Measurements from ENCODE around the gene CASTOR1.
A peak's percentile ranks its signal among the peaks of the same experiment; 100 is the strongest.
"Not testable (repeated sequence)": the region's sequence is repeated elsewhere in the genome, so short reads cannot be mapped to it uniquely, and the experiment has no call there.

CASTOR1 gene

DNA sequence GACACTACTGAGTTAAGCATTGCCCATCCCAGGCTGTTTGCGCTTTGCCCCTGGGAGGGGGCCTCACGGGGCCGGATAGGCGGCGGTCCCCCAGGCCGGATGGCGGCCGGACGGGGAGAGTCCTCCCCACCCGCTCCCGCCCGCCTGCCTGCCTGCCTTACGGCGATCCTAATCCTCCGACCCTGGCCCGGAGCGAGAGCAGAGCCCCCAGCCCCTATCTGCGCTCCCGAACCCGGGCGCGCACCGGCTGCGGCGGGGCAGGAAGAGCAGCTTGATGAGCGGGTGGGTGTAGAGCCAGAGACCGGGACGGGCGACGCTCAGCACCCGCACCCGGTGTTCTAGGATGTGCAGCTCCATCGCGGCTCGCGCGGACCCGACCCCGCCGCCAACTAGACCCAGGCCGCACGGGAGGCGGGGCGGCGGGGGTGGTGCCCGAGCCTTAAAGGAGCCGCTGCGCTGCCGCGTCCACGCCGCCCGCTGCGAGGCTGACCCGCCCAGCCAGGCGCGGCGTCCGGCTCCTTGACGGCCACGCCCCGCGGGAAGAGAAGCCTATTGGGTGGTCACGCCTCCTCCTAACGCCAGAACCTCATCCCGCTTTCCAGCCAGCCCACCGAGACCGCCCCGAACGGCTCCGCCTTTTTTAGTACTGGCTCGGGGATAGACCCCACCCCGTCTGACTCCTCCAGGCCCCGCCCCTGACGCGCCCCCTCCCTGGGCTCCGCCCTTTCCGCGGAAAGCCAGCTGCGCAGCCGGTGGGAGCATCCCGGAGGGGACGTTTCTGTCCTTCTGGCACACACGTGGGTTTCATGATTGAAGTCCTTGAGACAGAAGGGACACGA is at the start of gene CASTOR1:
CASTOR1 (minus strand) TSS at position 365 of the 839 bp plus-strand sequence; CDS start at position 357, 8 bp downstream.
- peak; percentile 96 for DNase-seq

DNA sequence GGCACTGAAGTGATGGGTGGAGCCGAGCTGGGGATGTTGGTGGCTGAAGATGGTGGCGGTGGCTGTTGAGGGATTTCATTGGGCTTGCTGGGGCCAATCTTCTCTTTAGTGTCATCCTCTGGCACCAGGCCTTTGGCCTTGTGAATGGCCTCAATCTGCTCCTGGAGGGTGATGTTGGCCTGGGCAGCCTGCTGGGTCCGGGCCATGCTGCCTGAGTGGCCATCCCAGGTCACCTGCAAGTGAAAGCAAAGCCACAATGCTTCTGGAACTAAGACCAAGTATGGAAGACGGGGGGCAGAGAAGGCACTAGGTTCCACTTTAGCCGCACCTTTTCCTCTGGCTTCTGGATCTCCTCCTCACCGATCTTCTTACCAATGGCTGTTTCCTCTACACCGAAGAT is 49.5 kb upstream of the CASTOR1 start:
- no peak for DNase-seq

DNA sequence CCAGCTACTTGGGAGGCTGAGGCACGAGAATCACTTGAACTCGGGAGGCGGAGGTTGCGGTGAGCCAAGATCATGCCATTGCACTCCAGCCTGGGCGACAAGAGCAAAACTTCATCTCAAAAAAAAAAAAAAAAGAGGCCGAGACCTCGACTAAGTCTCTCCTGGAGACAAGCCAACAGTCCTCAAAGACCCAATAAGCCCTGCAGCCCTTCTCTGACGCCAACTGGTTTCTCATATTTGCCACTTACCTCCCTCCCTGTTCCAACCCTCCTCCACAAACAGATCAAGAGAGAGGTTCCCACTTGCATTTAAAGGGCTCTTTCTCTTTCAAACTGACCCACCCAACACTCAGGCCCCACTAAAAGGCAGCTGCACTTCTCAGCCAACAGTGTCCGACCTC is 49.0 kb upstream of the CASTOR1 start:
- DNase-seq = not testable (repeated sequence)

DNA sequence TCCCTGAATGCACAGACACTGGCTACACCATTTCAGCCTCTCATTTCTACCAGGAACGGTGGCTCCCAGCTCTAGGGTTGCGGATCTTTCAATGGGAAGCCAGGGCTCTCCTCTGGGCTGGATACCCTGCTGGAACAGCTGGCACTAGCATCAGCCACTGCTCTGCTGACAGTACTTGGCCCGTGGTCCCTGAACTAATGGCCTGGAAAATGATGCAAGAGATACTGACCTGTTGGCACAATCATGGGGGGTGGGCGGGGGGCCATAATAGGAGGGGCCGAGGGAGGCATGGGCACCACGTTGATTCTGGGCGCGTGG is 48.1 kb upstream of the CASTOR1 start:
- DNase-seq = no peak

DNA sequence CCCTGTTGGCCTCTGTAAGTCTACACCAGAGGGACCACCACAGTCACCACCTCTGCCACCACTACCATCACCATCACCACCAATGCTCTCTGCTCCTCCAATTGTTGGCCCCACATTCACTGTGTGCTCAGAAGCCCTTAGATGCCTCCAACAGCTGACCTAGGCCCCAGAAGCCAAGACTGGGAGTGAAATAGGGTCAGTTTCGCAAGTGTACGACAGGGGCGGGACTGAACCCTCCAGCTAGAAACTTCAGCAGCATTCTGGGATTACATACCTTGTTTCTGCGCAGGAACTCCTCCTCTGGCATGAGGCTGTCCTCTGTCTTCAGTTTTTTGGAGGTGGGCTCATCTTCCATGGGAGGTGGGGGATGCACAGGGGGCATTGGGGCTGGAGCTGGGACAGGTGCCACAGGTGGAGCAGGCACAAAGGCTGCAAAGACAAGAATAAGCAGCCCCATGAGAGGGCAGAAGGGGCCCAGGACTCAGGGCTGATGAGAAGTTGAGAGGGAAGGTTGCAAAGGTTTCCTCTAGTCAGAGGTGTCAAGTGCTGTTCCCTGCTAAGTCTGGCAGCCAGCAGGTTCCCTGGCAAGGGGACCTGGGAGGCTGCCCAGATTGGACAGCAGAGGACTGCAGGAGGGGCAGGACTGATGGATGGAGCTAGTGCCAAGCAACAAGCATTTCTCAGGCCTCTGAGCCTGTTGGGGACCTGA is 47.6 kb upstream of the CASTOR1 start:
- DNase-seq = no peak

DNA sequence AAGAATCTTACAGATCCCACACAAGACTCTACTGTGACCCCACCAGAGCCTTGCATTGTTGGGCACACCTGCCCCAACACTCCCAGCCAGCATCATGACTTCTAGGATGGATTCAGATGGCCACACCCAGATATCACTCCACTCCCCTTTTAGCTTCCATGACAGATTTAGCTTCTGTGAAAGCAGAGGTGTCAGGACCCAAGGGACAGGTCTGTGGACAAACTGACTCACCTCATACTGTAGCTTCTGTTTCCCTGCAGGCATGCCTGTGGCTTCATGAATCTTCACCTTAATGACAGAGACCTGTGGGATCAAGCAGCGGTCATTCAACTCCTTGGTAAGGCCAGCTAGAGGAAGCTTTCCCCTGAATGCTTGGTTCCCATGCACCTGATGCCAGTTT is 45.9 kb upstream of the CASTOR1 start:
- no peak for DNase-seq

DNA sequence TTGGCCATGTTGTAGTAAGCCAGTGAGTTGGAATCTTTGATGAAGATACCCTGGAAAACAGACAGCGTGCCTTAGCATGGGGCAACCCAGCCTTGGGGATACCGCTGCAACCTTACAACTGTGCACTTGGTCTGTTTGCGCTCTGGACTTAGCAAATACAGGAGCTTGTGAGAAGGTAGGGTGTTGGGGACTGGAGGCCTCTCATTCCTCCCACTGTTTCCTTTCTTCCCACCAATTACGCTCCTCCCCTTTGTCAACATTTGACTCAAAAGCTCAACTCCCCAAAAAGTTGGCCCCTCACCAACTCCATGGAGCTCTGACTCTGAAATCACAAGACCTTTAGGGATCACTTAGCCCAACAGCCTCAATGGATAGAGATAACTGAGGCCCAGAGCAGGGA is 45.3 kb upstream of the CASTOR1 start:
- no peak for DNase-seq

DNA sequence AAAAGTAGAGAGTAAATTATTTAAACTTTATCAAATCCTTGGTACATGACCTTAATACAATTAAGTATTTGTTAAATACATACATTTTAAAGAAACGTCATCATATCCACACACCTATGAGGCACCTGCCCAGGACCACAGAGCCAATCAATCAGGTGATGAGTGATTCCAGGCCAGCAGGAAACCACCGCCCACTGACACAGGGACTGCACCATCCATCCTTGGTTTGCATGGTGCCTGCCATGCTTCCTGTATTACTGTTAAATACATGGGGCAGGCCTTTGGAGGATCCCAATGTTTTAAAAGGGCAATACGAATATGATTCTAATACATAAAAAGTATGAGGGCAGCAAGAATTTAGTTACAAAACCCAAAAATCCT is 44.4 kb upstream of the CASTOR1 start:
- no peak for DNase-seq

DNA sequence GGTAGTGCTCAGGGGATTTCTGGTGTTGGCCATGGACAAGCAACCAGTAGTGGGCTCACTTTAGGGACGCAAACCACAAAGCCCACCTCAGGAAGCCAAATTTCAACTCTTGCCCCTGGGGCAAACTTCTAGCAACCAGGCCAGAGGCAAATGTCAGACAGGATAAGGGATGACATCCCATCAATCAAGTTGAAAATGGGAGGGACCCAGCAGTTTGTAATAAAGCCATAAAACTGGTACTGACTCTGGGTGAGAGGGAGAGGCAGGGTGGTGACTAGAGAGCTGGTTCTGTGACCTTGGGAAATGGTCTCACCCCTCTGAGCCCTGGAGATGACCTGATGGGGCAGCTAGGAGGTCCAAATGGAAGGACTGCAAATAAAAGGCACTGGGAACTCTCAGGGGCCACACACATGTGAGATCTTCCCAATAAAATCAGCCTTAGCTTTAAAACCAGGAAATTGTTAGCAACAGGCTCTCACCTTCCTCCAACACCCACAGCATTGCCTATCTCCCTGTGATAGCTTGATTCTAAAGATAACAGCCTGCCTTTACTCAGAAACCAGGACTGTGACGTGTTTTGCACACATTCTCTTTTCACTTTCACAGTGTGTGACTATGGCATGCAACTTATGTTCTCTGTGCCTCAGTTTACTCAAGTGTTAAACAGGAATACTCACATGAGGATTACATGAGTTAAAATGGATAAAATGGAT is 43.8 kb upstream of the CASTOR1 start:
- DNase-seq = no peak

DNA sequence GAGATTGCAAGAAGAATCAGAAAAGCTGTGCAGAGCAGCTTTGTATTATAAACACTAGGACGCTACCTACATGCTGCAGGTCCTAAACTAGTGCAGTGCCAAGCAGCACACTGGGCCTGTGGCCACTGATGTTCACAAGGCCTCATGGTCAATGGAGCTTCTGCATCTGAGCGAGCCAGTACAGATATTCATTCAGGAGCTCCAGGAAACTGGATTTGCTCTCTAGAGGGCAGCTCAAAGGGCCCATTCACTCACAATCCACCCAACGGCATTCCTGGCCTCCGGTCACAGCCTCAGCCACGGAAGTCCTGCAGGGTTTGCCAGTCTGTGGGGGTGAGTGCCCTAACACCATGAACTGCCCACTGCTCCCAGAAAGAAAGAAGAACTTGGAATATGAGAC is 43.2 kb upstream of the CASTOR1 start:
- DNase-seq = no peak

DNA sequence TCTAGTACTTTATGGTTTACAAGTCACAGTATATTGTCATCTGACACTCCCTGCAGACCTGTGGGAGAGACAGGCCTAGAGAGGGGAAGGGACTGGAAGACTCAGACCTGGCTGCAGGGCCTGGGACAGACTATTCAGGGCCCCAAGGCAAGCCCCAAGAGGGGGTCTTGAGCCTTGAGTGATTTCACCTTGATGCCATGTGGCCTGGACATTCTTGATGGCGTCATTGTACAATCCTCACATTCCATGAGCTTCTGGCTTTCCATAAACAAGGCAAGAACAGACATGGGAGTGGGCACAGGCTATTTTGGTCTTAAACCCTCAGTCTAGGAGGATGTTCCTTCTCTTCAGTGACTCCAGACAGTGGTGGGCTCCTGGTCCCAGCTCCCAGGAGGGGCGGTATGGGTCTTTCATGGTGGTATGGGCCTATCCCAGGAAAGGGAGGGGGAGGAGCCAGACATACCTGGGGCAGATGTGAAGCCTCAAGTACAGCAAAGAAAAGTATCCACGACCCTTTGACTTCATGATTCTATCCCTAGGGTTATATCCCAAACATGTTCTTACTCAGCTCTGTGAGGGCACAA is 39.3 kb upstream of the CASTOR1 start:
- DNase-seq = no peak

DNA sequence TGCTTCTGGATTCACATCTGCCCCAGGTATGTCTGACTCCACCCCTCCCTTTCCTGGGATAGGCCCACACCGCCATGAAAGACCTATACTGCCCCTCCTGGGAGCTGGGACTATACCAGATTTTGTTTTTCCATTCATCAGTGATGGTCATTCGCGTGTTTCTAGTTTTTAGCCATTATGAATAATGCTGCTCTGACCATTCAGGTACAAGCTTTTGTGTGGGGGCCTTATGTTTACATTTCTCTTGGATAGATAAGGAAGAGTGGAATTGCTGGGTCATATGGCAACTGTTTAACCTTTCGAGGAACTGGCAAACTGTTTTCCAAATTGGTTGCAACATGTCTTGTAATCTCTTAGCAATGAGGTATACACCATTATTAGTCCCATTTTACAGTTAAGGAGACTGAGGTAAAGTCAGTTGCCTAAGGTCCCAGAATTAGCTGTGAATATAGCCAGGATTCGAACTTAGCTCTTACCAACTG is 38.6 kb upstream of the CASTOR1 start:
- peak; percentile 18 for DNase-seq

DNA sequence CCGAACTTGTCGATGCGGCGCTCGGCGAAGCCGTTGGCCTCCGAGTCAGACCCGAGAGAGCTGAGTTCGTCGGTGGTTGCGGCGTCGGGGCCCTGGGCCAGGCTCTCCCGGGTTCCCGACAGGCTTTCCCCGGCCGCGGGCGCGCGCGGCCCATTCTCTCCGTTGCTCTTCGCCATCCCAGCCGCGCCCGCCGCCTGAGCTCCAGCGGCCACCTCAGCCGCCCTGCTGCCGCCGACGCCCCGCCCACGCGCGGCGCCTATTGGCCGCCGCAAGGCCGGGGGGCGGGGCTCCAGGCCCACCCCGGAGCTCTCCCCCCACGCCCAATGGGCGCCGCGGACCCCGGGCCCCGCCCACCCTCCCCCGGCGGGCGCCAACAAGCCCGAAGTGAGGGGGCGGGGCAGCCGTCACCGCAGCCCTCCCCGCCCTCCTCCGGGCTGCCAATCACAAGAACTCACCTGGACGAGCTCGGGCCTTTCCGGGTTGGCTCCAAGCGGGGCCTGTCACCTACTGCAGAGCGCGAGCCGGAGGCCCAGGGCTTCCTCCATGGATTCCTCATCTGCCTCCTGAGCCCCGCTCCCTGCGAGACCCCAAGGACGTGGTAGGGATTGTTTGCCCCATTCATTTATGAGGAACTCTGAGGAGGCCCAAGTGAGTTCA is 37.5 kb upstream of the CASTOR1 start, which contains the start of gene TBC1D10A:
TBC1D10A (minus strand) TSS at position 236 of the 657 bp plus-strand sequence; CDS start at position 176, 60 bp downstream.
- peak; percentile 97 for DNase-seq

DNA sequence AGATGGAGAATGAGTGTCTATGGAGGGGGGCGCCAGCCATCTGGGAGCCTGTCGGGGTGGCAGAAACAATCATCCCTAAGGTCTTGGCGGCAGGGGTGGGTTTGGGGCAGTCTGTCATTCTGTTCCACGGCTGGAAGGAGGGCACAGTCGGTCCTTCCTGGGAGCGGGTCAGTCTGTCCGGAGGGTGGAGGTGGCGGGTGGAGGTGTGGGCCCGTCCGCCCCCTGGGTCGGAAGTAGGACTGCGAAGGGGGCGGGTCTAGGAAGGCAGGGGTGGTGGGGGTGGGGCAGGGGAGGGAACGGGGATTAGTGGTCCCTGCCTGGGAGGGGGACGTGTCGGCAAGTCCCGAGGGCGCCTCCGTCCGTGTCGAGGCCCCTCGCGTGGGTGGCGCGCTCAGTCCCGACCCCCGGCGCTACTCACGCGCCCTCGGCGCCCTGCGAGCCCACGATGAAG is 37.0 kb upstream of the CASTOR1 start:
- no peak for DNase-seq

DNA sequence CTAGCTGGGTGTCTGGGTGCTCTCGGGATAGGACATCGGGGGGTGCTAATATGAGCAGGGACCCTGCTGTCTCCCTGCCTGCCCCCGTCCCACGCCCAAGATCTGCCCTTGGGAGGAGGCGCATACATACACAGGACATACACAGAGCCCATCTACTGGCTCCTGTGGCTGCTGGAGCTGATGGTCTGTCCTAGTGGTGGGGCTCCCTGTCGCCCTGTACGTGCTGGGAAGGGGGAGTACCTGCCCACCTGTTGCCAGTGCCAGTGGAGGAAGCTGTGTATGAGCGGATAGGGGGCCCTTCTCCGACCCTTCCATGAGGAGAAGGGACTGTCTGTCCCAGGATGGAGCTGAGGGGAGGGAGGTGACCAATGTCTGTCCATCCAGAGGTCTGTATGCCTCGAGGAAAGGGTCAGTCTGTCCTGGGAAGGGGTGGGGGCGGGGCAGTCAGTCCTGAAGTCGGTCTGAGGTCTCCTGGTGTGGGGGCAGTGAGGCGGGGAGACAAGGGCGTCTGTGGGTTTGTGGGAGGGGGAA is 36.5 kb upstream of the CASTOR1 start:
- DNase-seq = no peak

DNA sequence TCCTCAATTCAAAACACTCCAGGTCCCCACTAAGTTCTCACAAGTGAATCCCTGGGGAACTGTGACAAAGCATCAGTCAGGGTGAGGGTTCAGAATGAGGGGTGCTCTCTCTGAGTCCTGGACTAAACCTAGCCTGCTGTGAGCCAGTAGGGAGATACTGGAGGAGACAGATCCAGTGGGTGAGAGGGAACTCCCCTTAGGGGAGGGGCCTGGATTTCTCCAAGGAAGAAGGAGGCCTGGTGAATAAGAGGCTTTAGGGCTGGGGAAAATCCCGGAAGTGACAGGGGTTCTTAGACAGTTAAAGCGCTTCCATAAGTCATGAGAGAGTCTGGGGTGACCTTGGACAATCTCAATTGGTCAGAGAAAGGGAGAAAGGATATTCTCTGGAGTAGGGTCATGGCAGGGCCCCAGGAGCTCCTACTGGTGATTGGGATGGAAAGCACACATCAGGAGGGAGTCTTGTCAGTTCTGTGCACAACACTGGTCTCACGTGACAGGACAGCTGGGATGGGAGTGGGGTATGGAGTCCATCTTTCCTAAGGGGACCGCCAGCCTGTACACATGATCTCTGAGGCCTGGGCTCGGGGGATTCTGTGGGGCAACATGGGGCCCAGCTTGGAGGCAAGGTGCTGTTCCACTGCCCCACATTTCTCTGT is 35.9 kb upstream of the CASTOR1 start:
- DNase-seq = no peak

DNA sequence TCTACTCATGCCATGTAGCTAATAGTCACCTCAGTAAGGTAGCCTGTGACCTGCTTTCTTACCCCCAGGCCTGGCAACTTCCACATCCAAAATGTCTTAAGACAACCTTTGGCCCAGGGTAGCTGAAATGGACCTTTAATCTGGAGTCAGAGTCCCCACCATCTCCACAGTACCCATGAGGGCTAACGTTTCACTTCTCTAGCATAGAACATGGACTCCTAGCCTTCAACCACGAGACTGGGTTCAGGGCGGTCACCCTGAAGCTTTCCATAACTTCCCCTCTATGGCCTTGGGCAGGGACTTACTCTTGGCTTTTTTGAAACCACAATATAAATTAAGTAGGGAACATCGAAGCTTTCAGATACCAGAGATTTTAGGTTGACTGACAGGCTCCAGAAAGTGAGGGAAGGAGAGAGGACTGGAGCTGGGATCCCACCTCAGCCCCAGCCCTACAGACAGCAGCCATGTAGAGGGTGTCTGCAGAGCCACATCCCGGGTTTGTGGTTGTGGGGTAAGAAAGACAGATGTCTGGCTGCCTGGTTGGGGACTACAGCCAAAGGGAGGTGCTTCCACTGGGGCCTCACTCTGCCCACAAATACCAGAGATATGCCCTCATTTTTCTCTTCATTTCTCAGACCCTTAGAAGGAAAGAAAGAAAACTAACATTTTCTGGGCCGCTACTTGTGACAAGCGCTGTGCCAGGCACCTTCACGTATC is 34.9 kb upstream of the CASTOR1 start:
- DNase-seq = no peak

DNA sequence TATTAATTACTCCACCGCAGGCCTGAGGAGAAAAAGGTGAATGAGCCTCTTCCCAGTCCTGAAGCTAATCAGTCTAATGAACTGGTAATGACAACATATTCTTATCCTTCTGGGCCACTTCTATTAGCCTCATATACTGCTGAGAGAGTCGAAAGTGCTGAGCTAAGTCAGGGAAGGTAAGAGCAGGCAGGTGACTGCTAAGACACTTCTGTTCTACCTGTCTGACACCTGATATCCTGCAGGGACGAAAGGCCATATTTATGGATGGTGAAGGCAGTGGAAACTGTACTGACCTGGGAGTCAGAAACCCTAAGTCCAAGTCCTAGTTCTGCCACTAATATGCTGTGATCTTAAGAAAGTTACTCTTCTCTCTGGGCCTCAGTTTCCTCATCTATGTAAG is 33.9 kb upstream of the CASTOR1 start:
- DNase-seq = no peak

DNA sequence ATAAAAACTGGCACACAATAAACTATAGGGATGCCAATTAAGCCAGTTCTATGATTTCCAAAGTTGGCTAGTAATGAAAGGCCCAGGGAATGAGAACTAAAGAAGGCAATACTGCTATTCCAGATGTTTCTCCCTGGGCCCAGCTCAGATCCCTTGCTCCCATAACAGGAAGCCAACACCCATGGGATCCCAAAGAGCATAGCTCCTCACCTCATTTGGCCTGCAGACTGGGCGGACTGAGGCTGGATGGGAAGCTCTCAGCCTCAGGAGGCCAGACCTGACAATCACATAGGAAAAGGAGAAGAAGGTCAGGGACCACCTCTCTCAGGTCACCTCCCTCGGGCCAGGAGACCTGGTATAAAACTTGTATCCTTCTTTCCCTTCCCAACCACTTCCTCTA is 32.2 kb upstream of the CASTOR1 start:
- no peak for DNase-seq

DNA sequence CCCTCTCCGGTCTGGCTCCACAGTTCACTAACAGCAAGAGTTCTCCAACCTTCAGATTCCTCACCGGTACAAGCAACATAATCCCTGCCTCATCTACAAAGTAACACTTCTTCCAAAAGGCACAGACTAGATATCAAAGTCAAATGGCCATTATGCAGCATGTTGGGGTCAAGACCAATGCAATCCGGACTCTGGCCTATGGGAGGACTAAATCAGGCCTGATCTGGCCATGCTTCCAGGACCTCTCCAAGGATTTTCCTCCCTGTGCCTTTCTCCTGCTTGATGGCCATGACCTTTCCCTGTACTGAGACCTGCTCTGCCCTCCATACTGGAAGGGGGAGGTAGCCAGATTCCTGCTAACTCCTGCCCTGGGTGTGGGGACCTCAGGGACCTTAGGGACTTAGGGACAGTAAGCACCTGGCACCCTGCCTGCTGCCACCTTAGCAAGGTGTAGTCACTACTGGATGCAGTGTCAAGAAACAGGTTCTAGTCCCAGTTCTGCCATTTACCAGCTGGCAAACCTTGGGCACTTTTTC is 30.8 kb upstream of the CASTOR1 start:
- DNase-seq = no peak

All from NCI-H2171 treated with DMSO at 0.1 percent for 48 hours (cell line).